Activated naive CD8-positive, alpha-beta T cell treated with anti-CD3 and anti-CD28 coated beads, Interleukin-2, amount 10 ng/mL, durations not matched to agents 7 days and 5 days (primary cell): ENCODE measurements around the gene NECTIN4. TPM values are rescaled to one million over a fixed set of nuclear protein-coding genes. Genes with fewer than 3 reads are reported as not detected.

Experiments
- total RNA-seq, 2 experiments: library from RNA; stranded (reverse); gene quantifications; one replicate each; pipeline ENCODE4 v1.2.3, GENCODE V29; 2021

Gene NECTIN4
- total RNA-seq, 2 experiments from 2014 or later = not detected

Other genes starting within 250 kb of the NECTIN4 start
- 1 to 10 TPM; 6.0 to 7.8 TPM for gene CD244, start 226.7 kb downstream of the NECTIN4 start, total RNA-seq
- gene ITLN1, start 204.4 kb downstream of the NECTIN4 start, total RNA-seq = not detected
- not detected for gene ITLN2, start 134.7 kb downstream of the NECTIN4 start, total RNA-seq
- gene F11R, start 68.4 kb downstream of the NECTIN4 start, total RNA-seq = 10 to 100 TPM; 28.5 to 35.9 TPM
- 10 to 100 TPM; 81.7 to 84.9 TPM for gene TSTD1, start 50.6 kb downstream of the NECTIN4 start, total RNA-seq
- 10 to 100 TPM; 93.0 to 96.3 TPM for gene USF1, start 43.6 kb downstream of the NECTIN4 start, total RNA-seq
- gene ARHGAP30, start 19.7 kb downstream of the NECTIN4 start, total RNA-seq = 100 to 1,000 TPM; 260 to 273 TPM
- gene KLHDC9, start 8.8 kb upstream of the NECTIN4 start, total RNA-seq = 1 to 10 TPM; 1.2 TPM
- gene PFDN2, start 28.5 kb upstream of the NECTIN4 start, total RNA-seq = 10 to 100 TPM; 54.1 to 62.3 TPM
- 10 to 100 TPM; 44.7 to 49.3 TPM for gene NIT1, start 28.5 kb upstream of the NECTIN4 start, total RNA-seq
- gene DEDD, start 43.1 kb upstream of the NECTIN4 start, total RNA-seq = 10 to 100 TPM; 39.8 to 40.3 TPM
- 10 to 100 TPM; 95.9 to 98.1 TPM for gene UFC1, start 64.4 kb upstream of the NECTIN4 start, total RNA-seq
- 10 to 100 TPM; 40.7 to 46.8 TPM for gene USP21, start 69.9 kb upstream of the NECTIN4 start, total RNA-seq
- gene PPOX, start 76.9 kb upstream of the NECTIN4 start, total RNA-seq = 10 to 100 TPM; 47.0 to 53.0 TPM
- 10 to 100 TPM; 54.5 to 54.8 TPM for gene B4GALT3, start 87.9 kb upstream of the NECTIN4 start, total RNA-seq
- 1 to 10 TPM; 2.5 to 3.5 TPM for gene ADAMTS4, start 109.5 kb upstream of the NECTIN4 start, total RNA-seq
- 10 to 100 TPM; 80.6 to 92.8 TPM for gene NDUFS2, start 112.8 kb upstream of the NECTIN4 start, total RNA-seq
- gene FCER1G, start 125.7 kb upstream of the NECTIN4 start, total RNA-seq = 10 to 100 TPM; 18.9 to 22.1 TPM
- gene APOA2, start 134.1 kb upstream of the NECTIN4 start, total RNA-seq = not detected
- gene TOMM40L, start 136.5 kb upstream of the NECTIN4 start, total RNA-seq = 10 to 100 TPM; 13.7 to 17.4 TPM
- not detected for gene NR1I3, start 148.6 kb upstream of the NECTIN4 start, total RNA-seq
- 1 to 10 TPM in 1 of 2 experiments, under 1 TPM in 1; 0.91 to 1.1 TPM for gene PCP4L1, start 169.2 kb upstream of the NECTIN4 start, total RNA-seq
- 1 to 10 TPM; 8.4 to 9.5 TPM for gene MPZ, start 220.4 kb upstream of the NECTIN4 start, total RNA-seq
- gene SDHC, start 224.8 kb upstream of the NECTIN4 start, total RNA-seq = 100 to 1,000 TPM; 148 to 150 TPM